ENCODE measurements around the gene BDH1. TPM values are rescaled to one million over a fixed set of nuclear protein-coding genes. Genes with fewer than 3 reads are reported as not detected.

BDH1 gene
- polyA plus RNA-seq, 1 donor (not counting 4 experiments of a cell fraction or from before 2014, with no cell fraction given): 30.2 TPM

- dilution Hi-C loops (cut with MboI; ENCODE audit: extremely low pct_ligation_motif_present, low sequenced_read_pairs): no loop called here
- H4K20me1 ChIP-seq (ENCODE audit: control insufficient read depth, extremely low read depth, insufficient read depth, low read length): no peaks in the 10 kb centered on the region
- H3K27ac ChIP-seq (ENCODE audit: control insufficient read depth, insufficient read depth, low read length): no peak overlapping the region
- FAIRE-seq: no peak
- TF ChIP-seq CTCF (optimal IDR thresholded peaks at IDR 0.05 in 1 of 3, IDR thresholded peaks at IDR 0.05 in 1 of 3, conservative IDR thresholded peaks at IDR 0.05 in 1 of 3; ENCODE audit: extremely low read depth in 1 of 3, insufficient read depth in 2 of 3, low read length in 3 of 3) (no peak), EZH2 (IDR thresholded peaks at IDR 0.05; ENCODE audit: low read length) (no peak)
- H2AFZ ChIP-seq (ENCODE audit: control insufficient read depth, low read length): peak overlapping the region; percentile 50
- peak overlapping the region; percentile 23 for H3K9ac ChIP-seq (ENCODE audit: control insufficient read depth, extremely low read depth, insufficient read depth, low read length)
- H3K9me3 ChIP-seq (ENCODE audit: control insufficient read depth, low read depth, low read length): no peaks in the 10 kb centered on the region
- H3K4me3 ChIP-seq (ENCODE audit: control insufficient read depth in 2 of 3, extremely low read depth in 1 of 3, insufficient read depth in 2 of 3, low read depth in 1 of 3, low read length in 3 of 3): no peak overlapping the region
- H3K4me1 ChIP-seq (ENCODE audit: control insufficient read depth, extremely low read depth, insufficient read depth, low read length): peaks cover 56% of the 10 kb centered on the region
- H3K9me1 ChIP-seq (ENCODE audit: control insufficient read depth, extremely low read depth, insufficient read depth, low read length): no peaks in the 10 kb centered on the region
- H3K4me2 ChIP-seq (ENCODE audit: control insufficient read depth, extremely low read depth, insufficient read depth, low read depth, low read length): peak overlapping the region; percentile 39
- H3K27me3 ChIP-seq (ENCODE audit: control insufficient read depth, extremely low read depth, insufficient read depth, low read length): no peaks in the 10 kb centered on the region
- no peaks in the 10 kb centered on the region for H3K79me2 ChIP-seq (ENCODE audit: control insufficient read depth, insufficient read depth, low read length)
- no peak for DNase-seq (ENCODE audit: low read depth, low spot score)
- H3K36me3 ChIP-seq (ENCODE audit: control insufficient read depth in 2 of 2, extremely low read depth in 1 of 2, insufficient read depth in 2 of 2, low read length in 2 of 2): no peaks in the 10 kb centered on the region
These were observed 51.5 kb downstream of the BDH1 start for GRCh38 chr3:197504229-197504628.

GRCh38 chr3:197503652-197504051 lies 52.1 kb downstream of the BDH1 start:
- no peak overlapping the region for H3K4me3 ChIP-seq (ENCODE audit: control insufficient read depth in 2 of 3, extremely low read depth in 1 of 3, insufficient read depth in 2 of 3, low read depth in 1 of 3, low read length in 3 of 3)
- H3K4me1 ChIP-seq (ENCODE audit: control insufficient read depth, extremely low read depth, insufficient read depth, low read length): peaks cover 58% of the 10 kb centered on the region
- no peak for DNase-seq (ENCODE audit: low read depth, low spot score)
- TF ChIP-seq EZH2 (IDR thresholded peaks at IDR 0.05; ENCODE audit: low read length): no peak
- TF ChIP-seq CTCF (optimal IDR thresholded peaks at IDR 0.05 in 1 of 3, IDR thresholded peaks at IDR 0.05 in 1 of 3, conservative IDR thresholded peaks at IDR 0.05 in 1 of 3; ENCODE audit: extremely low read depth in 1 of 3, insufficient read depth in 2 of 3, low read length in 3 of 3): no peak
- no peak overlapping the region for H3K4me2 ChIP-seq (ENCODE audit: control insufficient read depth, extremely low read depth, insufficient read depth, low read depth, low read length)
- no peaks in the 10 kb centered on the region for H3K27me3 ChIP-seq (ENCODE audit: control insufficient read depth, extremely low read depth, insufficient read depth, low read length)
- no peaks in the 10 kb centered on the region for H3K9me1 ChIP-seq (ENCODE audit: control insufficient read depth, extremely low read depth, insufficient read depth, low read length)
- H3K27ac ChIP-seq (ENCODE audit: control insufficient read depth, insufficient read depth, low read length): no peak overlapping the region
- peak; percentile 26 for FAIRE-seq
- no peaks in the 10 kb centered on the region for H4K20me1 ChIP-seq (ENCODE audit: control insufficient read depth, extremely low read depth, insufficient read depth, low read length)
- no peak overlapping the region for H2AFZ ChIP-seq (ENCODE audit: control insufficient read depth, low read length)
- H3K36me3 ChIP-seq (ENCODE audit: control insufficient read depth in 2 of 2, extremely low read depth in 1 of 2, insufficient read depth in 2 of 2, low read length in 2 of 2): no peaks in the 10 kb centered on the region
- dilution Hi-C loops (cut with MboI; ENCODE audit: extremely low pct_ligation_motif_present, low sequenced_read_pairs): no loop called here
- no peaks in the 10 kb centered on the region for H3K79me2 ChIP-seq (ENCODE audit: control insufficient read depth, insufficient read depth, low read length)
- H3K9ac ChIP-seq (ENCODE audit: control insufficient read depth, extremely low read depth, insufficient read depth, low read length): no peak overlapping the region
- H3K9me3 ChIP-seq (ENCODE audit: control insufficient read depth, low read depth, low read length): no peaks in the 10 kb centered on the region
